Loucy (cell line): ENCODE measurements around the gene DDB1.

Experiments
- CTCF ChIP-seq: fragments of 200-600 bp; sonication (generic); conservative IDR thresholded peaks from 2 replicates; pipeline ENCODE4 v1.5.1; 2014; ENCODE audit warnings: mild to moderate bottlenecking, antibody characterized with exemption, low read length
- EZH2phosphoT487 ChIP-seq: fragments of 200-600 bp; IDR thresholded peaks from 2 replicates; pipeline ENCODE4 v1.6.1; 2018; ENCODE audit warnings: antibody characterized with exemption, mild to moderate bottlenecking, moderate library complexity, borderline replicate concordance

- TF ChIP-seq CTCF = no peak
- TF ChIP-seq EZH2phosphoT487 = no peak
Measured at GRCh38 chr11:61287338-61287977, 45.4 kb downstream of the DDB1 start.
